Liver (tissue), 9 donors: ENCODE data around the gene ERP27. TPM values are rescaled to one million over a fixed set of nuclear protein-coding genes. Genes with fewer than 3 reads are reported as not detected.

ENCODE experiments used
- DNase-seq: peaks from one replicate; pipeline ENCODE4 v3.0.0-alpha.2; 2017; ENCODE audit warnings: low spot score
- H3K27ac ChIP-seq, 2 donors: one replicate each; pipeline ENCODE4 v1.7.0; 2013; ENCODE audit warnings: inconsistent platforms in 2 of 2, low read length in 2 of 2, control low read depth in 1 of 2, low read depth in 1 of 2, mild to moderate bottlenecking in 1 of 2
- H3K27me3 ChIP-seq, 4 donors: one replicate each; pipeline versions ENCODE4 v1.6.1 to v1.7.0; 2013; ENCODE audit warnings: low read length in 3 of 4, inconsistent platforms in 1 of 4, mild to moderate bottlenecking in 1 of 4, moderate library complexity in 1 of 4; ENCODE audit not compliant: control insufficient read depth in 4 of 4, insufficient read depth in 4 of 4
- H3K36me3 ChIP-seq, 4 donors: one replicate each; pipeline versions ENCODE4 v1.6.1 to v1.7.0; 2013; ENCODE audit warnings: low read length in 3 of 4, mild to moderate bottlenecking in 3 of 4, low read depth in 1 of 4, moderate library complexity in 1 of 4; ENCODE audit not compliant: control insufficient read depth in 4 of 4, insufficient read depth in 3 of 4
- H3K4me1 ChIP-seq, 4 donors: one replicate each; pipeline versions ENCODE4 v1.6.1 to v1.7.0; 2013; ENCODE audit warnings: low read length in 3 of 4, mild to moderate bottlenecking in 3 of 4, moderate library complexity in 1 of 4; ENCODE audit not compliant: control insufficient read depth in 4 of 4, insufficient read depth in 4 of 4
- H3K4me3 ChIP-seq, 3 donors: one replicate each; pipeline versions ENCODE4 v1.6.1 to v1.7.0; 2013; ENCODE audit warnings: low read length in 3 of 3, control low read depth in 1 of 3, low read depth in 1 of 3, mild to moderate bottlenecking in 1 of 3
- H3K9ac ChIP-seq, 2 donors: one replicate each; pipeline ENCODE4 v1.7.0; 2013; ENCODE audit warnings: low read length in 2 of 2, mild to moderate bottlenecking in 2 of 2, moderate library complexity in 2 of 2, control low read depth in 1 of 2, low read depth in 1 of 2
- H3K9me3 ChIP-seq, 4 donors: one replicate each; pipeline versions ENCODE4 v1.6.1 to v1.7.0; 2013; ENCODE audit warnings: low read length in 3 of 4; ENCODE audit not compliant: control insufficient read depth in 4 of 4
- ATF3 ChIP-seq: IDR thresholded peaks from 2 replicates; pipeline ENCODE4 v1.6.1; 2016; ENCODE audit warnings: antibody characterized with exemption
- EGR1 ChIP-seq, 2 donors: IDR thresholded peaks; 2 replicates each; pipeline ENCODE4 v1.6.1; 2016 to 2018; ENCODE audit warnings: antibody characterized with exemption in 2 of 2, low read depth in 2 of 2
- FOXA1 ChIP-seq: IDR thresholded peaks from 2 replicates; pipeline ENCODE4 v1.6.1; 2016; ENCODE audit warnings: antibody characterized with exemption
- FOXA2 ChIP-seq: IDR thresholded peaks from 2 replicates; pipeline ENCODE4 v1.6.1; 2016; ENCODE audit warnings: antibody characterized with exemption
- GABPA ChIP-seq, 2 donors: IDR thresholded peaks in 1 of 2; conservative IDR thresholded peaks in 1 of 2; 2 replicates each; pipeline ENCODE4 v1.6.1; 2016; ENCODE audit warnings: antibody characterized with exemption in 2 of 2, mild to moderate bottlenecking in 1 of 2, moderate library complexity in 1 of 2
- HNF4A ChIP-seq, 2 donors: conservative IDR thresholded peaks; 2 replicates each; pipeline ENCODE4 v1.6.1; 2016; ENCODE audit warnings: antibody characterized with exemption in 2 of 2, mild to moderate bottlenecking in 2 of 2
- HNF4G ChIP-seq: IDR thresholded peaks from 2 replicates; pipeline ENCODE4 v1.6.1; 2016; ENCODE audit warnings: antibody characterized with exemption
- JUND ChIP-seq, 2 donors: IDR thresholded peaks; 2 replicates each; pipeline ENCODE4 v1.6.1; 2016; ENCODE audit warnings: antibody characterized with exemption in 2 of 2
- MAX ChIP-seq: IDR thresholded peaks from 2 replicates; pipeline ENCODE4 v1.6.1; 2016; ENCODE audit warnings: antibody characterized with exemption
- NR2F2 ChIP-seq: IDR thresholded peaks from 2 replicates; pipeline ENCODE4 v1.6.1; 2016; ENCODE audit warnings: antibody characterized with exemption
- RAD21 ChIP-seq, 2 donors: IDR thresholded peaks; 2 replicates each; pipeline ENCODE4 v1.6.1; 2016; ENCODE audit warnings: antibody characterized with exemption in 2 of 2, mild to moderate bottlenecking in 2 of 2
- RXRA ChIP-seq, 2 donors: IDR thresholded peaks; 2 replicates each; pipeline ENCODE4 v1.6.1; 2017 to 2018; ENCODE audit warnings: antibody characterized with exemption in 2 of 2, mild to moderate bottlenecking in 1 of 2
- SP1 ChIP-seq: IDR thresholded peaks from 2 replicates; pipeline ENCODE4 v1.6.1; 2018; ENCODE audit warnings: antibody characterized with exemption, mild to moderate bottlenecking
- TAF1 ChIP-seq: conservative IDR thresholded peaks from 2 replicates; pipeline ENCODE4 v1.6.1; 2016; ENCODE audit warnings: antibody characterized with exemption, mild to moderate bottlenecking
- YY1 ChIP-seq: IDR thresholded peaks from 2 replicates; pipeline ENCODE4 v1.6.1; 2016; ENCODE audit warnings: antibody characterized with exemption, mild to moderate bottlenecking
- WGBS: extraction: QIAGEN DNeasy Blood & Tissue Kit; methylation state at CpG from one replicate; pipeline ENCODE4 v1.1.7; 2013; 5-methylcytosine and 5-hydroxymethylcytosine counted together
- polyA plus RNA-seq, 2 donors: library from polyadenylated mRNA; stranded (reverse) in 1 of 2; unstranded in 1 of 2; fragments of 200-250 nt in 1 of 2; fragments of >200 nt in 1 of 2; fragmentation: Nextera tagmentation in 1 of 2; extraction: Ambion mirVana in 1 of 2; gene quantifications; one replicate each; pipeline versions ENCODE4 v1.2.1 to v1.2.3, GENCODE V29; 2013 to 2015
- total RNA-seq, 2 donors: library from RNA; depleted of rRNA; stranded (reverse); fragments of >200 nt; gene quantifications; one replicate each; pipeline ENCODE4 v1.2.3, GENCODE V29; 2014
- TF ChIP-seq, protein P1 (sequence below): fragments of 150-350 bp; IDR thresholded peaks from 2 replicates; pipeline ENCODE4 v1.5.1; 2017; ENCODE audit warnings: improper control_type of control experiment, low read depth, low read length; ENCODE audit not compliant: missing input control
- TF ChIP-seq, protein P2 (sequence below): IDR thresholded peaks from 2 replicates; pipeline ENCODE4 v1.6.1; 2016; ENCODE audit warnings: antibody characterized with exemption, mild to moderate bottlenecking
- TF ChIP-seq, protein P3 (sequence below): IDR thresholded peaks from 2 replicates; pipeline ENCODE4 v1.6.1; 2016; ENCODE audit warnings: antibody characterized with exemption
- donor health status: healthy.
- donor health status: healthy.
- donor health status: healthy.
- donor health status: healthy.
- donor health status: healthy.

Gene ERP27
- total and polyA plus RNA-seq, 4 donors, result 0.14 to 5.8 (median 0.51) TPM

DNA sequence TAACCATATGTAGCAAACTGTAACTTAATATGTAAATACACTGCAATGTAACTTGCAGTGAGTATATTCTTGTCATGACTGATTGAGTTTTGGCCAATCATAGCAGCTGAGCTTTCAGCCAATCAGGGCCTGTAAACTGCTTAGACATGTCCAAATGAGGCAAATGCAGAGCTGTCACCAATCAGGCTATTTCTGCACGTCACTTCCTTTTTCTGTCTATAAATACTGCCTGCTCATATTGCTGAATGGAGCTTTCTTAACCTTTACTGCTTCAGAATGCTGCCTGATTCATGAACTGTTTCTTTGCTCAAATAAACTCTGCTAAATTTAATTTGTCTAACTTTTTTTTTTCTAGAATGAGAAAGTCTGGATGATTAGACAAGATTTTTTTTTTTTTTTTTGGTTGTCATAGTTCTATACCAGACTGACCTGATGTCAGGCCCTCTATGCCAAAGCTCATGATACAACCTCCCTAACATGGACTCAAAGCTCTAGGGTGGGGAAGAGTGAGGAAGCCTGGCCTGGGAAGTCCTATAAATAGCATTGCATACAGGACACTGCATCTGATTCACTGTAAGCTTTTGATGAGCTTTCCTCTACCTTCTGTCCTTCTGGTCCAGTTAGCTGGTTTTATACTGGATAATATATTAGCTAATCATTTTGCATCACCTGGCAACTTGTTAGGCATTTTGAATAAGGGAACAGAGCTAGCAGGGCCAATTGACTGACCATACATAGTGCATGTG, 64.7 kb downstream of the ERP27 start:
- no peaks in the 10 kb centered on the region for H3K9me3 ChIP-seq
- H3K4me3 ChIP-seq, result no peak overlapping the region
- TF ChIP-seq FOXA2 (no peak), RAD21 (IDR thresholded peaks at IDR 0.05) (no peak), HNF4A (conservative IDR thresholded peaks at IDR 0.05) (no peak), TAF1 (no peak), NR2F2 (no peak), MAX (no peak), GABPA (IDR thresholded peaks at IDR 0.05 in 1 of 2, conservative IDR thresholded peaks at IDR 0.05 in 1 of 2) (no peak), SP1 (no peak), ATF3 (no peak), JUND (IDR thresholded peaks at IDR 0.05) (no peak), FOXA1 (no peak), EGR1 (IDR thresholded peaks at IDR 0.05; ENCODE audit: low read depth in 2 of 2) (no peak), YY1 (no peak), RXRA (IDR thresholded peaks at IDR 0.05) (no peak), HNF4G (no peak)
- TF ChIP-seq, protein P1, sequence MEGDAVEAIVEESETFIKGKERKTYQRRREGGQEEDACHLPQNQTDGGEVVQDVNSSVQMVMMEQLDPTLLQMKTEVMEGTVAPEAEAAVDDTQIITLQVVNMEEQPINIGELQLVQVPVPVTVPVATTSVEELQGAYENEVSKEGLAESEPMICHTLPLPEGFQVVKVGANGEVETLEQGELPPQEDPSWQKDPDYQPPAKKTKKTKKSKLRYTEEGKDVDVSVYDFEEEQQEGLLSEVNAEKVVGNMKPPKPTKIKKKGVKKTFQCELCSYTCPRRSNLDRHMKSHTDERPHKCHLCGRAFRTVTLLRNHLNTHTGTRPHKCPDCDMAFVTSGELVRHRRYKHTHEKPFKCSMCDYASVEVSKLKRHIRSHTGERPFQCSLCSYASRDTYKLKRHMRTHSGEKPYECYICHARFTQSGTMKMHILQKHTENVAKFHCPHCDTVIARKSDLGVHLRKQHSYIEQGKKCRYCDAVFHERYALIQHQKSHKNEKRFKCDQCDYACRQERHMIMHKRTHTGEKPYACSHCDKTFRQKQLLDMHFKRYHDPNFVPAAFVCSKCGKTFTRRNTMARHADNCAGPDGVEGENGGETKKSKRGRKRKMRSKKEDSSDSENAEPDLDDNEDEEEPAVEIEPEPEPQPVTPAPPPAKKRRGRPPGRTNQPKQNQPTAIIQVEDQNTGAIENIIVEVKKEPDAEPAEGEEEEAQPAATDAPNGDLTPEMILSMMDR, result no peak
- TF ChIP-seq, protein P2, sequence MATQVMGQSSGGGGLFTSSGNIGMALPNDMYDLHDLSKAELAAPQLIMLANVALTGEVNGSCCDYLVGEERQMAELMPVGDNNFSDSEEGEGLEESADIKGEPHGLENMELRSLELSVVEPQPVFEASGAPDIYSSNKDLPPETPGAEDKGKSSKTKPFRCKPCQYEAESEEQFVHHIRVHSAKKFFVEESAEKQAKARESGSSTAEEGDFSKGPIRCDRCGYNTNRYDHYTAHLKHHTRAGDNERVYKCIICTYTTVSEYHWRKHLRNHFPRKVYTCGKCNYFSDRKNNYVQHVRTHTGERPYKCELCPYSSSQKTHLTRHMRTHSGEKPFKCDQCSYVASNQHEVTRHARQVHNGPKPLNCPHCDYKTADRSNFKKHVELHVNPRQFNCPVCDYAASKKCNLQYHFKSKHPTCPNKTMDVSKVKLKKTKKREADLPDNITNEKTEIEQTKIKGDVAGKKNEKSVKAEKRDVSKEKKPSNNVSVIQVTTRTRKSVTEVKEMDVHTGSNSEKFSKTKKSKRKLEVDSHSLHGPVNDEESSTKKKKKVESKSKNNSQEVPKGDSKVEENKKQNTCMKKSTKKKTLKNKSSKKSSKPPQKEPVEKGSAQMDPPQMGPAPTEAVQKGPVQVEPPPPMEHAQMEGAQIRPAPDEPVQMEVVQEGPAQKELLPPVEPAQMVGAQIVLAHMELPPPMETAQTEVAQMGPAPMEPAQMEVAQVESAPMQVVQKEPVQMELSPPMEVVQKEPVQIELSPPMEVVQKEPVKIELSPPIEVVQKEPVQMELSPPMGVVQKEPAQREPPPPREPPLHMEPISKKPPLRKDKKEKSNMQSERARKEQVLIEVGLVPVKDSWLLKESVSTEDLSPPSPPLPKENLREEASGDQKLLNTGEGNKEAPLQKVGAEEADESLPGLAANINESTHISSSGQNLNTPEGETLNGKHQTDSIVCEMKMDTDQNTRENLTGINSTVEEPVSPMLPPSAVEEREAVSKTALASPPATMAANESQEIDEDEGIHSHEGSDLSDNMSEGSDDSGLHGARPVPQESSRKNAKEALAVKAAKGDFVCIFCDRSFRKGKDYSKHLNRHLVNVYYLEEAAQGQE, result no peak
- TF ChIP-seq, protein P3, sequence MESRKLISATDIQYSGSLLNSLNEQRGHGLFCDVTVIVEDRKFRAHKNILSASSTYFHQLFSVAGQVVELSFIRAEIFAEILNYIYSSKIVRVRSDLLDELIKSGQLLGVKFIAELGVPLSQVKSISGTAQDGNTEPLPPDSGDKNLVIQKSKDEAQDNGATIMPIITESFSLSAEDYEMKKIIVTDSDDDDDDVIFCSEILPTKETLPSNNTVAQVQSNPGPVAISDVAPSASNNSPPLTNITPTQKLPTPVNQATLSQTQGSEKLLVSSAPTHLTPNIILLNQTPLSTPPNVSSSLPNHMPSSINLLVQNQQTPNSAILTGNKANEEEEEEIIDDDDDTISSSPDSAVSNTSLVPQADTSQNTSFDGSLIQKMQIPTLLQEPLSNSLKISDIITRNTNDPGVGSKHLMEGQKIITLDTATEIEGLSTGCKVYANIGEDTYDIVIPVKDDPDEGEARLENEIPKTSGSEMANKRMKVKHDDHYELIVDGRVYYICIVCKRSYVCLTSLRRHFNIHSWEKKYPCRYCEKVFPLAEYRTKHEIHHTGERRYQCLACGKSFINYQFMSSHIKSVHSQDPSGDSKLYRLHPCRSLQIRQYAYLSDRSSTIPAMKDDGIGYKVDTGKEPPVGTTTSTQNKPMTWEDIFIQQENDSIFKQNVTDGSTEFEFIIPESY, result no peak
- WGBS, result 78% methylated on average over 1 of the region's 1 CpG
- no peaks in the 10 kb centered on the region for H3K4me1 ChIP-seq
- H3K27ac ChIP-seq, result no peak overlapping the region
- no peak overlapping the region for H3K9ac ChIP-seq
- H3K36me3 ChIP-seq, result no peaks in the 10 kb centered on the region
- no peak for DNase-seq
- no peaks in the 10 kb centered on the region for H3K27me3 ChIP-seq
